ENCODE measurements around the gene CDKN2D. TPM values are rescaled to one million over a fixed set of nuclear protein-coding genes. Genes with fewer than 3 reads are reported as not detected.

Gene CDKN2D
- total and polyA plus RNA-seq, 2 experiments from 2014 or later, result 6.4 to 13.9 TPM

DNA sequence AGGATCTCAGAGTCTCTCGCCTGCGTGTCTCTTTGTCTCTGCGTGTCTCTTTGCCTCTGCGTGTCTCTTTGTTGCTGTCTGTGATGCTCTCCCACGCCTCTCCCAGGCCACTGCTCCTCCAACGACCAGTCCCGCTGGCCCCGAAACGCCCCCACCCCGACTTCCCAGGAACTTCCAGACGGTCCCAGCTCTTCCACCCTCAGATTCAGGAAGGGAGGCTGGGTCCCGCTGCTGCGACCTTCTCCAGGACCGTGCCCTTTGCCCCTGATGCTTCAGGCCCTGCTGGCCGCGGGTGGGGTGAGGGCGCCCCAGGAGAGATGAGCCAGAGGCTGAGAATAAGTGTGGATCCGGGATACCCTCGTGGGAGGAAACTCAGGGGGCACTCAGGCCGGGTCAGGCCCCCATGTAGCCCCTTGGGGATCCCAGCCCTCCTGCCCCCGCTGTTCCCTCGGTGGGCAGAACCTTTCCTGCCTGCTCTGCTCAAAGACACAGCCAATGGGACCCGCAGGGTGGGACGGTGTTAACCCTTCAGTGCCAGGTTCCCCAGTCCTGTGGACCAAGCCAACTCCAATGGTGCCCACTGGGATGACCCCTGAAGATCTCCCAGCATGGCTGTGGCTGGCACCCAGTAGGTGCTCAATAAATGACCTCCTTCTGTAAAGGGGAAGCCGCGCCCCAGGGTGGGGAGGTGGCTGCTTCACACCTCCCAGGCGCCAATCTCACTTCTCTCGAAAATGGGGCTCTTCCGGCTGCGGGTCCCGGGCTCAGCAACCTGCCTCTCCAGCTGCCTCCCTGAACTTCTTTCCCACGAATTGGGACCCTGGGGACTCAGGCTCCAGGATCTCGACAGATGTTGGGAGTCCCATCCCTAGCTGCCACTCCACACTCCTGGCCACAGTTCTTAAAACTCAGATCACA lies 50.1 kb downstream of the CDKN2D start:
- 28% methylated on average over 26 of the region's 33 CpGs for WGBS (ENCODE audit: low lambda C conversion rate, missing lambda C conversion rate)
- Histone ChIP-seq H3K27me3 (peaks cover 68% of the 10 kb centered on the region), H3K9me2 (replicated peaks; ENCODE audit: insufficient read depth) (no peaks in the 10 kb centered on the region), H3K4me2 (peak overlapping the region; percentile 74), H3K4me1 (ENCODE audit: insufficient read depth) (peaks cover 7% of the 10 kb centered on the region), H3K9me3 (ENCODE audit: low read depth) (no peaks in the 10 kb centered on the region), H2AFZ (no peak overlapping the region), H3K4me3 (no peak overlapping the region), H3K36me3 (replicated peaks; ENCODE audit: insufficient read depth, low read depth) (no peaks in the 10 kb centered on the region), H3K79me2 (no peaks in the 10 kb centered on the region), H4K20me1 (ENCODE audit: insufficient read depth, poor library complexity, severe bottlenecking) (no peaks in the 10 kb centered on the region), H3K27ac (no peak overlapping the region)
- no peak for DNase-seq (ENCODE audit: low spot score)
- TF ChIP-seq, protein P1, sequence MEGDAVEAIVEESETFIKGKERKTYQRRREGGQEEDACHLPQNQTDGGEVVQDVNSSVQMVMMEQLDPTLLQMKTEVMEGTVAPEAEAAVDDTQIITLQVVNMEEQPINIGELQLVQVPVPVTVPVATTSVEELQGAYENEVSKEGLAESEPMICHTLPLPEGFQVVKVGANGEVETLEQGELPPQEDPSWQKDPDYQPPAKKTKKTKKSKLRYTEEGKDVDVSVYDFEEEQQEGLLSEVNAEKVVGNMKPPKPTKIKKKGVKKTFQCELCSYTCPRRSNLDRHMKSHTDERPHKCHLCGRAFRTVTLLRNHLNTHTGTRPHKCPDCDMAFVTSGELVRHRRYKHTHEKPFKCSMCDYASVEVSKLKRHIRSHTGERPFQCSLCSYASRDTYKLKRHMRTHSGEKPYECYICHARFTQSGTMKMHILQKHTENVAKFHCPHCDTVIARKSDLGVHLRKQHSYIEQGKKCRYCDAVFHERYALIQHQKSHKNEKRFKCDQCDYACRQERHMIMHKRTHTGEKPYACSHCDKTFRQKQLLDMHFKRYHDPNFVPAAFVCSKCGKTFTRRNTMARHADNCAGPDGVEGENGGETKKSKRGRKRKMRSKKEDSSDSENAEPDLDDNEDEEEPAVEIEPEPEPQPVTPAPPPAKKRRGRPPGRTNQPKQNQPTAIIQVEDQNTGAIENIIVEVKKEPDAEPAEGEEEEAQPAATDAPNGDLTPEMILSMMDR (IDR thresholded peaks at IDR 0.05; ENCODE audit: poor library complexity), result no peak
- TF ChIP-seq EZH2 (IDR thresholded peaks at IDR 0.05; ENCODE audit: borderline replicate concordance) (no peak), EZH2phosphoT487 (IDR thresholded peaks at IDR 0.05; ENCODE audit: low read depth, severe bottlenecking, unreplicated experiment) (no peak)

DNA sequence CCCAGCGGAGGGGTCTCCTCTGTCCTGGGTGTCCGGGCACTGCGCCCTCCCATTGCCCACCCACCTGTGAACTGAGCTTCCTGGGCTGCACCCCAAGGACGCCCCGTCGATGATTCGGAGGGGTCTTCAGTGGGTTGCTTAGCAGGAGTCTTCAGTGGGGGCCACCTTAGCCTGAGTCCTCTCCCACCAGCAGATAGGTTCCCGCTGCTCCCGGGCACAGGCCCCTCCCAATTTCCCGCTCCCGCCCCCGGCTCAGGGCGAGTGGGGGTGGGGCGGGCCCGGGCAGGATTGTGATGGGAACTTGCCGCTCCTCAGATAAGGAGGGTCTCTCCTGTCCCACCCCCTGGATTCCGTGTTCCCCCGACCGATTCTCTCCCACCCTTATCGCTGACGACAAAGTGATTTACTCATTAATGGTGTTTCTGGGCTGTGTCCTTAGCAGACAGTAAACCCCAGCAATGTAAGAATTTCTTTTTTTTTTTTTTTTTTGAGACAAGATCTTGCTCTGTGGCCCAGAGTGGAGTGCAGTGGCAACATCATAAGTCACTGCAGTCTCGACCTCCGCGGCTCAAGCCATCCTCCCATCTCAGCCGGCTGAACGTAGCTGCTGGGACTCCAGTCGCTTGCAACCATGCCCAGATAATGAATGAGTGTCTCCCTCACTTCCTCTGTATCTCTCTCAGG lies 50.9 kb downstream of the CDKN2D start:
- H3K27me3 ChIP-seq, result peaks cover 76% of the 10 kb centered on the region
- no peaks in the 10 kb centered on the region for H3K9me3 ChIP-seq (ENCODE audit: low read depth)
- DNase-seq (ENCODE audit: low spot score), result peak; percentile 19
- no peaks in the 10 kb centered on the region for H3K9me2 ChIP-seq (replicated peaks; ENCODE audit: insufficient read depth)
- no peaks in the 10 kb centered on the region for H4K20me1 ChIP-seq (ENCODE audit: insufficient read depth, poor library complexity, severe bottlenecking)
- H3K36me3 ChIP-seq (replicated peaks; ENCODE audit: insufficient read depth, low read depth), result no peaks in the 10 kb centered on the region
- peak overlapping the region; percentile 74 for H3K4me2 ChIP-seq
- peaks cover 7% of the 10 kb centered on the region for H3K4me1 ChIP-seq (ENCODE audit: insufficient read depth)
- H3K4me3 ChIP-seq, result no peak overlapping the region
- no peak overlapping the region for H3K27ac ChIP-seq
- no peaks in the 10 kb centered on the region for H3K79me2 ChIP-seq
- peak overlapping the region; percentile 15 for H2AFZ ChIP-seq
- TF ChIP-seq EZH2 (IDR thresholded peaks at IDR 0.05; ENCODE audit: borderline replicate concordance) (no peak), EZH2phosphoT487 (IDR thresholded peaks at IDR 0.05; ENCODE audit: low read depth, severe bottlenecking, unreplicated experiment) (peak; percentile 31)
- TF ChIP-seq, protein P1 (IDR thresholded peaks at IDR 0.05; ENCODE audit: poor library complexity), result no peak
- 3% methylated on average over 16 of the region's 27 CpGs for WGBS (ENCODE audit: low lambda C conversion rate, missing lambda C conversion rate)

DNA sequence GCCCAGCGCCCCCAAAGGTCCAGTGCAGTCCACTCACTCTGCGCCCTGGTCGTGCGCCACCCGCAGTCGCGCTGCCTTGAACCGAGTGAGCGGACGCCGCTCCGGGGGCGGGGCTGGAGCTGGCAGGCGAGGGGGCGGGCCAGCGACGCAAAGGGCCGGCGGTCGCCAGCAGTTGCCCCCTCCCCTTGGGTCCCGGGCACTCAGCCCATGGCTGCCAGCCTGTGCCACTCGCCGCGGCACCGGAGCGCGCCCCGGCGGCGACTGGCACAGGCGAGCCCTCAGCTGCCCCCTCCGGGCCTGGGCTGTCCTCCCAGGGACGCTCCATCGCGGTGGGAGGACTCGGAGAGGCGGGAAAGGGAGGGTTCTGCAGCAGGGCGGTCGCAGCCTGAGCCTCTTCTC lies 51.4 kb downstream of the CDKN2D start, which contains the start of gene S1PR5:
Gene S1PR5 (minus strand): TSS at position 87 of the 399 bp plus-strand sequence. CDS start 2,436 bp downstream, outside the sequence.
- H3K9me2 ChIP-seq (replicated peaks; ENCODE audit: insufficient read depth), result no peaks in the 10 kb centered on the region
- H3K27ac ChIP-seq, result no peak within 1 kb of the TSS
- H3K4me3 ChIP-seq, result no peak within 1 kb of the TSS
- TF ChIP-seq EZH2phosphoT487 (IDR thresholded peaks at IDR 0.05; ENCODE audit: low read depth, severe bottlenecking, unreplicated experiment) (no peak), EZH2 (IDR thresholded peaks at IDR 0.05; ENCODE audit: borderline replicate concordance) (no peak)
- TF ChIP-seq, protein P1 (IDR thresholded peaks at IDR 0.05; ENCODE audit: poor library complexity), result no peak
- H3K4me1 ChIP-seq (ENCODE audit: insufficient read depth), result peaks cover 7% of the 10 kb centered on the region
- no peaks in the 10 kb centered on the region for H3K9me3 ChIP-seq (ENCODE audit: low read depth)
- H3K79me2 ChIP-seq, result no peaks in the 10 kb centered on the region
- DNase-seq (ENCODE audit: low spot score), result peak; percentile 26
- peak within 1 kb of the TSS; percentile 74 for H3K4me2 ChIP-seq
- WGBS (ENCODE audit: low lambda C conversion rate, missing lambda C conversion rate), result 2% methylated on average over 32 of the region's 39 CpGs
- H3K36me3 ChIP-seq (replicated peaks; ENCODE audit: insufficient read depth, low read depth), result no peaks in the 10 kb centered on the region
- H3K27me3 ChIP-seq, result peaks cover 82% of the 10 kb centered on the region
- no peaks in the 10 kb centered on the region for H4K20me1 ChIP-seq (ENCODE audit: insufficient read depth, poor library complexity, severe bottlenecking)
- H2AFZ ChIP-seq, result peak within 1 kb of the TSS; percentile 15

All from hepatocyte (in vitro differentiated cells).